Pancreas (tissue), 10 donors: Measurements from ENCODE around the gene RHBDL1. TPM values are rescaled to one million over a fixed set of nuclear protein-coding genes. Genes with fewer than 3 reads are reported as not detected.

Source experiments
- ATAC-seq, 4 donors: fragments of 200-7000 bp; cut with Tn5 transposase; one replicate each; pipeline versions ENCODE4 v1.8.0 to v1.9.1; 2020; ENCODE audit warnings: mild to moderate bottlenecking in 4 of 4, moderate library complexity in 4 of 4
- DNase-seq, 6 donors: peaks; one replicate each; pipeline ENCODE4 v3.0.0-alpha.2; 2020
- FAIRE-seq: peaks from 2 replicates; lab custom pipeline; 2012; peaks lifted over from hg19 to GRCh38; lab: Jason Lieb, UNC
- H3K27ac ChIP-seq, 4 donors: fragments of 200-600 bp; sonication (generic); 1 replicate in 3 of 4; 2 replicates in 1 of 4; pipeline versions ENCODE4 v1.5.0 to v1.8.0; 2020
- H3K27me3 ChIP-seq, 4 donors: fragments of 200-600 bp; one replicate each; pipeline ENCODE4 v1.8.0; 2021
- H3K36me3 ChIP-seq, 3 donors: fragments of 200-600 bp; sonication (generic) in 1 of 3; one replicate each; pipeline versions ENCODE4 v1.5.0 to v1.8.0; 2020 to 2021
- H3K4me1 ChIP-seq, 3 donors: fragments of 200-600 bp; one replicate each; pipeline ENCODE4 v1.8.0; 2021
- H3K4me3 ChIP-seq, 4 donors: fragments of 200-600 bp; sonication (generic) in 2 of 4; one replicate each; pipeline versions ENCODE4 v1.5.0 to v1.8.0; 2020 to 2021
- H3K9me3 ChIP-seq, 4 donors: fragments of 200-600 bp; one replicate each; pipeline ENCODE4 v1.8.0; 2021
- CTCF ChIP-seq, 4 donors: fragments of 200-600 bp; sonication (generic) in 3 of 4; IDR thresholded peaks; one replicate each; pipeline versions ENCODE4 v1.5.0 to v1.8.0; 2021; ENCODE audit warnings: antibody characterized with exemption in 4 of 4
- WGBS, 2 donors: extraction: QIAGEN DNeasy Blood & Tissue Kit; methylation state at CpG; one replicate each; pipeline ENCODE4 v1.1.7; 2013; 5-methylcytosine and 5-hydroxymethylcytosine counted together
- intact Hi-C, 3 donors: fragments of 100-400 bp; cut with DNase I; formaldehyde crosslinking; loops; one replicate each; pipeline versions ENCODE4 v1.11.1 to v1.14.2; 2022
- polyA plus RNA-seq, 2 donors: library from polyadenylated mRNA; stranded (reverse); fragments of 200-250 nt; gene quantifications; one replicate each; pipeline ENCODE4 v1.2.3, GENCODE V29; 2013
- total RNA-seq, 6 donors: library from RNA; stranded (reverse); fragmentation: NEBNext Ultra II Directional in 4 of 6; extraction: Animal tissue kit (Norgen Biotek cat#: 25700) in 4 of 6; gene quantifications; one replicate each; pipeline versions ENCODE4 v1.2.1 to v1.2.4, GENCODE V29; 2021 to 2023
- donor health status: healthy with polysubstance abuse.
- donor health status: DM: no; HTN: no; CAD: no; lungs with moderate emphysema.
- donor health status: DM: no; HTN: no; CAD: no.
- donor health status: control.
- donor health status: control.
- donor health status: Bipolar disorder and iron deficiency.
- donor health status: DM: yes; HTN: yes; CAD: no.
- donor health status: DM: no; HTN: no; CAD: no.
- donor health status: DM: no; HTN: no; CAD: no.
- donor health status: DM: yes; HTN: yes; CAD: no.

The RHBDL1 gene
- total and polyA plus RNA-seq, 8 donors: 0.28 to 5.1 (median 0.98) TPM

GRCh38 chr16:678209-678857 lies 2.9 kb downstream of the RHBDL1 start:
- FAIRE-seq (no peak), DNase-seq (peak in 2 of 6 donors; percentile 55 to 85), ATAC-seq (no peak)
- H3K9me3 ChIP-seq: no peaks in the 10 kb centered on the region
- H3K4me3 ChIP-seq: no peak overlapping the region
- H3K36me3 ChIP-seq: peaks cover 0 to 15% (median 13%) of the 10 kb centered on the region in 3 donors
- no peak for TF ChIP-seq CTCF (IDR thresholded peaks at IDR 0.05)
- H3K27me3 ChIP-seq: no peaks in the 10 kb centered on the region
- intact Hi-C loops: no loop called here
- peaks cover 9 to 19% (median 17%) of the 10 kb centered on the region in 3 donors for H3K4me1 ChIP-seq
- H3K27ac ChIP-seq: peak overlapping the region in 1 of 4 donors; percentile 74
- WGBS, 2 donors: 72 to 75% methylated on average over 19 to 21 of the region's 21 CpGs

- FAIRE-seq: no peak
- ATAC-seq: peak; percentile 41 to 59 (median 48)
- peaks cover 9 to 21% (median 21%) of the 10 kb centered on the region in 3 donors for H3K4me1 ChIP-seq
- WGBS, 2 donors: 28 to 30% methylated on average over 43 to 52 of the region's 52 CpGs
- no peaks in the 10 kb centered on the region for H3K27me3 ChIP-seq
- peak; percentile 81 to 89 (median 84) for DNase-seq
- peak overlapping the region; percentile 68 to 78 (median 74) for H3K27ac ChIP-seq
- peaks cover 0 to 14% (median 13%) of the 10 kb centered on the region in 3 donors for H3K36me3 ChIP-seq
- no peaks in the 10 kb centered on the region for H3K9me3 ChIP-seq
- no peak for TF ChIP-seq CTCF (IDR thresholded peaks at IDR 0.05)
- peak overlapping the region; percentile 4 to 75 (median 34) for H3K4me3 ChIP-seq
- intact Hi-C loops: no loop called here
Measured at GRCh38 chr16:678858-679813, 3.7 kb downstream of the RHBDL1 start.

GRCh38 chr16:679814-680624 lies 4.5 kb downstream of the RHBDL1 start, which contains the start of gene STUB1:
Gene STUB1 (plus strand): TSS chr16:680410. CDS start chr16:680526, 116 bp downstream.
- H3K9me3 ChIP-seq: no peaks in the 10 kb centered on the region
- H3K27me3 ChIP-seq: no peaks in the 10 kb centered on the region
- peak within 1 kb of the TSS; percentile 51 to 93 (median 74) for H3K4me3 ChIP-seq
- H3K27ac ChIP-seq: peak within 1 kb of the TSS; percentile 74 to 87 (median 82)
- FAIRE-seq (no peak), DNase-seq (peak; percentile 78 to 94 (median 88)), ATAC-seq (peak; percentile 63 to 82 (median 72))
- no peak for TF ChIP-seq CTCF (IDR thresholded peaks at IDR 0.05)
- WGBS, 2 donors: 0 to 1% methylated on average over 29 to 91 of the region's 91 CpGs
- intact Hi-C loops: no loop called here
- peaks cover 9 to 25% (median 24%) of the 10 kb centered on the region in 3 donors for H3K4me1 ChIP-seq
- peaks cover 0 to 14% (median 13%) of the 10 kb centered on the region in 3 donors for H3K36me3 ChIP-seq

- Histone ChIP-seq H3K9me3 (no peaks in the 10 kb centered on the region), H3K4me3 (peak overlapping the region; percentile 51 to 93 (median 74)), H3K36me3 (peaks cover 0 to 14% (median 13%) of the 10 kb centered on the region in 3 donors), H3K27ac (peak overlapping the region; percentile 74 to 87 (median 82)), H3K4me1 (peaks cover 9 to 29% (median 24%) of the 10 kb centered on the region in 3 donors), H3K27me3 (no peaks in the 10 kb centered on the region)
- TF ChIP-seq CTCF (IDR thresholded peaks at IDR 0.05): no peak
- no peak for FAIRE-seq
- DNase-seq: no peak
- WGBS, 2 donors: 0 to 1% methylated on average over 26 to 38 of the region's 38 CpGs
- intact Hi-C loops: no loop called here
- ATAC-seq: no peak
Measured at GRCh38 chr16:680625-680945, 5.1 kb downstream of the RHBDL1 start.
